NCI-H146 treated with DMSO at 0.1 percent for 48 hours (cell line): ENCODE results near the gene GNAO1.

ENCODE experiments used
- DNase-seq: peaks from one replicate; lab custom pipeline; 2025; ENCODE audit not compliant: unreplicated experiment; lab: John Stamatoyannopoulos, UW

The GNAO1 gene

DNA sequence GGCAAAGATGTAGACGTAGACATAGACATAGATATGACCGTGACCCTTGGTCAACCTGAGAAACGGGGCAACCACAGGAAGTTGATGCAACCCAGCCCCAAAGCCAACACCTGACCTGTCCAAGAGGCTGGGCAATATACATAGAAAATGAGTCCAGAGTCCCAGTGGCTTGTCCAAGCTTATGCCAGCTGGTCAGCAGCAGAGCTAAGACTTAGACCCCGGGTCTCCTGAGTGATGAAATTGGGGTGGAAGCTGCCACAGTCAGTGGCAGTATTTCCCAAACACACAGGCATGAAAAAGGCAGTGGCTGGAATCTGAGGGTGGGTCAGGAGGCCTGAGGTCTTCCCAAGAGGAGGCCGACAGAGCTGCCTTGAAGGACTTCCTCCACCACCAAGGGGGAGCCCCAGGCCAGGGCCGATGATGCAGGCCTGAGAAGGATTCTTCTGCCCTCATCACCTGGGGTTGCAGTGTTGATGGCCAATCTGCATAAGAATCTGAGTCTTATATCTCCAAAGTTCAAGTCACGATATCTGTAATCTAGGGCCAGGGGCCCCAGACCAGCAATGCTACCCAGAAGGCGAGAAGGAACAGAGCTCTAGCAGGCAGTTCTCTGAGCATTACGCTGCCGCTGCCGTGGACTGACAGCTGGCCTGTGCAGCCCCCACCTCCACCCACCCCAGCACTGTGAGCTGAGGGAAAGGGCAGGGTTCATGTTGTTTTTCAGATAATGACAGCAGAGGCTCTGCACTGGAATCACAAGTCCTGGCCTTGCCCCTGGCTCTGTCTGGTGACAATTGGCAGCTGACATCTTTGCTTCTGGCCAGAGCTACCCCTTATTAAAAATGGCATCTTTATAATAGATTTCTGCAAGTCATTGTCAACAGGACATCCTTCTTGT lies 72.7 kb downstream of the GNAO1 start:
- peak; percentile 25 for DNase-seq

DNA sequence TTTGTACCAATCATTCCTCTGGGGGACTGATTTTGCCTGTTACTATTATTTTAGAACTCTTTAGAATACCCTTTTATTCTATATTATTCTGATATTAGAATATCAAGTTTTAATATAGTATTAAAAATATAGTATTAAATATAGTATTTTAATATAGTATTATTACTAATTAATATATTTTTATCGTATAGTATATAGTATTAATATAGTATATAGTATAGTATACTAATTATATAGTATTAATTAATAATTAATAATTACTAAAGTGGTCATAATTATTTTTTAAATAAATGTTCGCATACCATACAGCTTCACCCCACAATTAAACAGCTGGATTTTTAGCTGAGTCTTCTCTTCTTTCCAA lies 73.3 kb downstream of the GNAO1 start:
- no peak for DNase-seq

DNA sequence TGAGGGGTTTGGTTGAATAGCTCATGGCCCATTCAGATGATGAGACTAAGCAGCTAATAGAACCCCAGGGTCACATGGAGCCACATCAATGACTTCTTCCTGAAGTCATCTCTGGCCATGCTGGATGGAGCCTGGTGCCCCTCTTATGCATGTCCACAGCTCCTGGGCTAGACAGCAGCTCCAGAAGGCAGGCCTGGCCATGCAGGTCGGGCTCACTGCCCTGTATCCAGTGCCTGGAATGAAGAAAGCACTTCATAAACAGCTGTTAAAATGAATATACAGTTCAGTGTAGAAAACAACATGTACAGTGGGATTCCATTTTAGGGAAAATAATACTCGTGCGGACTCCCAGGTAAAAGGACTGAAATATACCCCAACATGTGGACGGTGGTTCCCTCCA lies 73.9 kb downstream of the GNAO1 start:
- DNase-seq: no peak

DNA sequence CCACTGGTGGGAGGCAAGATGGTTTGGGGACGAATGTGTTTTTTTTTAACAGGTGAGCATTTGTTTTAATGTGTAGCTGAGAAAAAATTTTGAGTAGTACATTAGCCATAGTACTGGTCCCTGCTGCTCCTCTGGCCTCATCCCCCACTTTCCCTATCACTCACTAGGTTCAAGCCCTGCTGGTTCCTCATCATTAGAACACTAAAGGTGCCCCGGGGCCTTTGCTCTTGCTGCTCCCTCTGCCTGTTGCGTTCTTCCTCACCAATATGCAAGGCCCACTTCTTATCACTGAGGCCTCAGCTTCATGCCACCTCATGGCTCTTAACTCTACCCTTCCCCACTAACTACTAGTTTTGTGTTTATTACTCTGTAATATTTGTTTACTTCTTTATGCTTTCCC lies 74.5 kb downstream of the GNAO1 start:
- DNase-seq: no peak

DNA sequence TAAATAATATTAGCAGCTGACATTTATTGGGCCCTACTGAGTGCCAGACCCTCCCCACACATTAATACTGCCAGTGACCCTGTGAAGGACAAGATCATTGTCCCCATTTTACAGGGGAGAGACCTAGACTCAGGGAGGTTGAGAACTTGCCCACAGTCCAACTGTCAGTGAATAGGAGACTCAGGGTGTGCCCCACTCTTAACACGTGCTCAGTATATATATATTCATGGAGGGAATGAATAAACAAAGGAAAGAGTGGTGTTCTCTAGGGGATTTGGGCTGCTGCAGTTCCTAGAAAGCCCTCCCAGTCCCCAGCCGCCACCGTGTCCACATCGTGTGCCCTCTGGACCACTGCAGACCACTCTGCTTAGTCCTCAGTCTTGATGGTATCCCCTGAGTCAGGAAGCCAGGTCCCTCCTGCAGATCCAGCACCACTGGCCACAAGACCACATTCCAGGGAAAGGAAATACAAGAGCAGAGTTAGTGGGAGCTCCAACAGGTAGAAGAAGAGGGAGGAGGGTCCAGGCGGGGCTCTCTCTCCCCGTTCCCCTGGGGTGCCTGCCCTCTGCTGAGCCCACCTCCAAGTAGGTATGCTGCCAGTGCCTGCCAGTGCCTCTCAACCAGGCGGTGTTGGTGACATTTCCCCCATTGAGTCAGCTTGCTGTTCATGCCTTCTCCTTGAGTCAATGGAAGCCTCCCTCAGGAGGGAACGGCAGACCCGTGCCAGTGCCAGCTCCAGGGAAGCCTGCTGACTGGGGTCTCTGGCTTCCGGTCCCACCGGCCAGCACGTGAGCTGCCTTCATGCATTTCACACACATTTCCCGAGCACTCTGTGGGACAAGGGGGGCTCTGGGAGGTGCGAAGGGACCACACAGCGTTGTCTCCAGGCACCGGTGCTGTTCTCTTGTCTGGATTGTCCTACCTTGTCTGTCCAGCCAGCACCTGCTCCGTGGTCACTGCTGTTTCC lies 75.6 kb downstream of the GNAO1 start:
- DNase-seq: no peak

DNA sequence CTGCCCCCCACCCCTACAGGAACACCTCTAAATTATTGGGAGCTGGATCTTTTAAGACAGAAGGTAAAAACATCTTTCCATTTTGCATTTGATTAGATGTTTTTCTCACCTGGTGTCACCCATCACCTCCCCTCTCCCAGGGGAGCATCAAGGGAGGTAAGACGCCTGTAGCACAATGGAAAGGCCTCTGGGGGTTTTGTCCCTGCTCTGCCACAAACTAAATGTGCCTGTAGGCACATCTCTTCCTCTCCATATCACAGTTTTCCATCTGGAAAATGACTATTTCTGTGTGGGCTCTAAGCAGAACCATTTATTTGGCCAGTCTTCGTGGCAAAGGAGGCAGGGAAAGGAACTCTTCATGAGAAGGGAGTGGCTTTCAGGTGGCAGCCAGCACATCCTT lies 76.6 kb downstream of the GNAO1 start:
- DNase-seq: no peak

DNA sequence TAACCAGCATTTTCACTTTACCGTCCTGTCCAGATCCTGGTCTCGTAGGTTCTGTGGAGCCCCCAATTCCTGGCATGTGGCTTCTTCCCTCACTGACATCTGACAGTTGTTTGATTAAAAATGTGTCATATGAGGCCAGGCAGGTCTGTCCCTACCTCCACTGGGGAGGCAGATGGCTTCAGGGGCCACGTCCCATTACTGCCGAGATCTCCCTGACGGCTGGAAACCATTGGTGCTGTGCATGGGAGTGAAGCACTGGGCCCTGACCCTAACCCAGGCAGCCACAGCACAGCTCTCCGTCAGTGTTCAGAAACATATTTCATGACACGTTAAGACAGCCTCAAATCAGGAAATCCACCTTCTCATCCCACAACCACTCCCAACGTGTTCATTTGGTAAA lies 77.5 kb downstream of the GNAO1 start:
- DNase-seq: no peak

DNA sequence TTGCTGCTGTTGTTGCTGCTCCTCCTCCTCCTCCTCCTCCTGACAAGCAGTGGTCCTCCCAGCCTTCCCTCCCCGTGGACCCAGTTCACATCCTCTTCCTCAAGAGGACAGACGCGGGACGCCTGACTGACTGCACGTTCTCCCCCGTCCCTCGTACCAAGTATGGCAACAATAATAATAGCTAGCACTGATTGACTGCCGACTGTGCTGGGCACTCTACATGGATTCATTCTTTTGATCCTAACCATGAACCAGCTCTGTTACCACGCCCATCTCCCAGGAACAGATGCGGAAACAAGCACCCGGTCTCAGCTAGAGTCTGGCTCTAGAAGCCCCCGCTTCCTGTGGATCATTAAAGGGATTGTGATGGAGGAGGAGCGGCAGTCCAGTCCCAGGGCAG lies 78.0 kb downstream of the GNAO1 start:
- no peak for DNase-seq

DNA sequence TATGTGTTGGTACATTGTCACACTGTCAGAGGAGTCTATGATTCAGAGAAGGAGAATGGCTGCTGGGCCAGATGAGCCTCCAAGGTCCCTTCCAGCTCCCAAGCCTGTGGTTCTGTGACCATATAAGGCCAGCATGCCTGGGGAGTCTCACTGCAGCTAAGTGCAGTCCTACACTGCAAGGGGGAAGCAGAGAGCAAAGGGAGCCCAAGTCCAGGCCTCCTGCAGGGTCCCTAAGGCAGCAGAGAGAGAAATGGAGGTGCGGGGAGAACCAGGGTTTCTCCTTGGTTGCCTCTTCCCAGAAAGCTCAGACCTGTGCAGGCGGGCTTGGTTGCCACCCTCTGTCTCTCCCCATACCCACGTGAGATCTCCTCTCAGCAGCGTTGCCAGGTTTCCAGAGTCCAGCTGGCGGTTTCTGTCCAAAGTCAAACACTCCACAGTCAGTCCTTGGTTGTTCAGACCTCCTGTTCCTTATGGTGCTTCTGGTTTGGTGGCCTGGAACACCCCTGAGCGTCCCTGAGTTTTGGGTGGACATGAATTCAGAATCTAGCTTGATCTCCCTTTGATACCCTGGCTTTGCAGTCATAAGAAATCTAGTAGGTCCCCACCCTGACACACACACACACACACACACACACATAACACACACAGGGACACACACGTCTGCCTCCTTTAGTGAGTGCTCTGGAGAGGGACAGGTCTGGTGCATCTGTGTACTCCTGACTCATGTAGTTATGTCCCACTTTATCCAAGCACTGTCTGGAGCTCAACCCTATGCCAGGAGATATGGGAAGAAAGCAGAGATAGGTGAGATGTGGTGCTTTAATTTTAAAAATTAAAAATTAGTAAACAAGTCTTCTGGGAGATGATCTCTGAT lies 78.8 kb downstream of the GNAO1 start:
- DNase-seq: no peak

DNA sequence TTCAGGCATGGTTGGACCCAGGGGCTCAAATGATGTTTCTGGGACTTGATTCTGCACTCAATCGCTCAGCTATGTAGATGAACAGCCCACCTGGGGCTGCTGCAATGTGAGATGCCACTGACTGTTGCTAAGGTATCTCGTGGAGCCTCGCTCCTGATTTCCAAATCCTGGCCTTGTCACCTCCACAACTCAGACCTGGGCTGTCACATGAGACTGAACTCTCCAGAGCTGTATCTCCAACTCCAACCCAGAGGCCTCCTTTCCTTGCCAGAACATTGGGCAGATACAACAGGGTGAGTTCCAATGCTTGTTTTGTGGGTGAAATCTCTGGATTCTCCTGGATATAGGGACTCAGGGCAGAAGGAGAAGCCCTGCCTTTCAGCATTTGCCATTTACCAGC lies 79.5 kb downstream of the GNAO1 start:
- no peak for DNase-seq

DNA sequence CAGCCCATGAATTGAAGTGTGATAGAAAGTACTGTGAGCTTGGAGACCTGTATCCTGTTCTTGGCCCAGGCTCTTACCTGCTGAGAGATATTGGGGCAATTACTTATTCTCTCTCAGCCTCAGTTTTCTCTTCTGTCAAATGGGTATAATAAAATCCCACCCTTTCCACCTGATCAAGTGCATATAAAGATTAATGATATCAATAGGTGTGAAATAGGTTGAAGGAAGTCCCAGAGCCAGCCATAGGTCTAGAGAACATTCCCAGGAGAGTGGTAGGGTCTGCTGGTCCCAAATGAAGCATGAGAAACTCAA lies 81.2 kb downstream of the GNAO1 start:
- no peak for DNase-seq

DNA sequence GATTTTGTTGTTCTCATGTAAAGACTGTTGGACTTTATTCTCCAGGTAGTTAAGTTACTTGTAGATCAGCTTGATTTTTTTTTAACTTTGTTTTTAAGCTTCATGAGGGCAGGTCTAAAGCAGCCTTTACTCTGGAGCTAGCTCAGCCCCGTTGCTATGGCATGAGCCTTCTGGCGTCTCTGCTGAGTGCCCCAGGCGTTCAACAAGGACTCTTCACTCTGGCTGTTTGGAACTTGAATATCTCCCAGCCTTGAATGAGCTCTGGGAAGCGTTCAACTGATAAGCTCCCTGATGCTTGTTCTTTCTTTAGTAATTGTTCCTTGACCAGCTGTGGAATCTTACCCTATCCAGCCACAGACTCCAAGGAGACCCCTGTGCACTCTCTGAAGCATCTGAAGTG lies 82.3 kb downstream of the GNAO1 start:
- no peak for DNase-seq

DNA sequence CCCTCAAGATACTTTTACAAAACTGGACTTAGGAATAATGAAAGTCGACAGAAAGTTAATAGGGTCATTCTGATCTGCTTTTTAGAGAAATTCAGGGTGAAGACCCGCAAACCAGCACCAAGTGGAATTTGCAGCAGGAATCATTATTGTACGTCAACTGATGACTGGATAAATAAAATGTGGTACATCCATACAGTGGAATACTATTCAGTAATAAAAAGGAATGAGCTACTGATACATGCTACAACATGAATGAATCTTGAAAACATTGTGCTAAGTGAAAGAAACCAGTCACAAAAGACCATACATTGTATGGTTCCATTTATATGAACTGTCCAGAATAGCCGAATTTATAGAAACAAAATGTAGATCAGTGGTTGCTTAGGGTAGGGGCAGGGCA lies 83.1 kb downstream of the GNAO1 start:
- no peak for DNase-seq

DNA sequence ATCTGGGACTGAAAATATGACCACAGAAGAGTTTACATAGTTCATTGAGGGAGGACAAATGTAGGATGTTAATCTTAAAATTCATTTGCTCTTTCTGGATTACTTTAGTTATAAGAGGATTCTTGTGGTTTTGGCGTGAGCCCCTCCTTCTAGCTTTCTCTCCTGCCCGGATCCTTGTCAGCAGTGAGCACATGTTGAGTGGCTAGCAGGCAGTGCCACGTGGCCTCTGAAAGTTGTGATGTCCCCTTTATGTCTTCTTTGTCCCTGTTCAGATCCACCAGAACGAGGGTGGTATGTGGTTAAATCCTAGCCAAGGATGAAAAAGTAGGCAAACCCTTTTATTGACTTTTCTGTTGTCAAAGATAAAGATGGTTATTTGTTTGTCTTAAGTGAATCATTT lies 83.8 kb downstream of the GNAO1 start:
- DNase-seq: no peak

DNA sequence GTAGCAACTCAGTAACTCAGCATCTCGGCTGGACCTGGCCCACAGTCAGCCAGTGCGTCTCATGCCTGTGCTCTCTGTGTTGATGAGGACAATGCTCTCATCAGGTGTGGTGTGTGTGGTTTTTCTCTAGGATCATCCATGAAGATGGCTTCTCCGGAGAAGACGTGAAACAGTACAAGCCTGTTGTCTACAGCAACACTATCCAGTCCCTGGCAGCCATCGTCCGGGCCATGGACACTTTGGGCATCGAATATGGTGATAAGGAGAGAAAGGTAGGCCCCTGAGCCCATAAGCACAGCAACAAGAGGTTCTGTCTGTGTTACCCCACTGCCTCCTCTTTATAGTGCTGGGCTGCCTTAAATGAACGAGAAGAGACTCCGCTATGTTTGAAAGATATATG lies 84.5 kb downstream of the GNAO1 start:
- DNase-seq: no peak

DNA sequence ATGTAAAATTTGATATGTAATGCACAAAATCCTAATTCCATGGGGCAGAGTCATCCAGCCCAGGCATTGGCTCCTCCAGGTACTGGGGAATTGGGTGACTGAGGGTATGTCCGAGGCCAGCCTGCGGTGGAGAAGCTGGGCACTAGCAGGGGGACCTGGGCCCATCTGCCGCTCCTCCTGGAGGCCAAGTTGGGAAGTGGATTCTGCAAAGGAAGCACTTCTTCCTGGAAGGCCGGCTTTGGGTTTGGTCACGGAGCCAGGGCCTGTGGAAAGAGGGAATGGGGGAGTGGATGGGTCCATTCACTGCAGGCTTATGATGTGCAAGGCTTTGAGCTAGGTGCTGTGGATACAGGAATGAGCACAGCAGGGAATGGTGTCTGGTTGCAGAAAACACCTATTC lies 85.8 kb downstream of the GNAO1 start:
- DNase-seq: peak; percentile 21

DNA sequence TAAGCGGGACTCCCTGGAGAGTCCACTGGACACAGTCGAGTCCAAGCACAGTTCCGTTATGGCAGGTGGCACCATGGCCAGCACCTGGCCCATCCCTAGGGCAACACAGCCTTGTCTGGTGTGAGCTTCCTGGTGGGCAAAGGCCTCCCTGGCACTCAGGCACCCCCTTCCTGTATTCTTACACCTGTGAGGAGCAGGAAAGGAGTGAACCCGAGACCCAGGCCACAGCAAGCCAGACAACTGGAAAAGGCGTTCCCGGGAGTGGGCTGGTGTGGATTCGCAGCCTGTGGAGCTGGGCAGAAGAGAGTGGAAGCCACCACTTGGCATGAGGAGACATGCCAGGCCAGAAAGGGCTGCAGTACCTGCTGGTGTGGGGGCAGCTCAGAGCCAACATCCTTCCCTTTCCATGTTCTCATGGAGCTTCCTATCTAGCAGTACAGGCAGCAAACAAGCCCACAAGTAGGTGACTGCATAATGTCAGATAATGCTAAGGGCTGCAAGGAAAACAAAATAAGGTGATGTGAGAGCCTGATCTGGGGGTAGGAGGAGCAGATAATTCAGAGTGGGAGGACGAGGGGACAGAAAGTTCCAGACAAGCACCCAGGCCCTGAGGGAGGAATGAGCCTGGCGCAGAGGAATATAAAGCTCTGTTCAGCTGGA lies 87.0 kb downstream of the GNAO1 start:
- no peak for DNase-seq

DNA sequence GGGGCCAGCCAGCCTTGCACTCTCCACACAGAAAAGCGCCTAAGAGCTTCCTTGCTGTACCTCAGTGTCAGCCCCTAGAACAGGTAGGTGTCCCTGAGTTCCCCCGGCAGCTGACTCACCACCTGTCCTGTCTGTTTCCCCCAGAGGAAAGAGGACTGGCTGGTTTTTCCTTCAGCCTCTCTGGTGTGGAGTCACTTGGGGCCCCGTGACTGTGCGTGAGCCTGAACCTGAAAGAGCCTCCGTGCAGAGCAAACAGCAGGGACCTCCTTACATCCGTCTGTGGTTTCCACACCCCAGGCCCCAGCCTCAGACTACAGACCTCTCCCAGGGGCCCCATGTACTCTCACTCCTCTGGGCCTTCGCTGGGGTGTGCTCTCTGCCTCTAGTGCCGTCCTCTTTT lies 87.8 kb downstream of the GNAO1 start:
- DNase-seq: no peak

DNA sequence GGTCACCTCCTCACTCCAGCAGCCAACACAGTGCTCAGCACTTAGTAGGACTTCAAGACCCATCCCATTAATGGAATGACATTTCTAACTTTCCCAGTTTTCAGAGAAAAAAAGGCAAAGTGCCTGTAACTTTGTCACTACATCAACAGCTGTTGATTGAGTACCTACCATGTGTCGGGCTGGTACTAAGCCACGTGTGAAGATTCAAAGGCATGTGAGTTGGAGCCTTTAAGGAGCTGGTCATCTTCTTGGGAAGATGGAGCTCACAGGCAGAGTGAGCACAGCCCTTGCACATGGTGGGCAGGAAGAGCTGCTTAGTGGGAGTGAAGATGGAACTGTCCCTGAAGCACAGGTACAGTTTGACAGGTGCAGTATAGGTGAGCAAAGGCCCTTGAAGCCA lies 88.6 kb downstream of the GNAO1 start:
- no peak for DNase-seq

DNA sequence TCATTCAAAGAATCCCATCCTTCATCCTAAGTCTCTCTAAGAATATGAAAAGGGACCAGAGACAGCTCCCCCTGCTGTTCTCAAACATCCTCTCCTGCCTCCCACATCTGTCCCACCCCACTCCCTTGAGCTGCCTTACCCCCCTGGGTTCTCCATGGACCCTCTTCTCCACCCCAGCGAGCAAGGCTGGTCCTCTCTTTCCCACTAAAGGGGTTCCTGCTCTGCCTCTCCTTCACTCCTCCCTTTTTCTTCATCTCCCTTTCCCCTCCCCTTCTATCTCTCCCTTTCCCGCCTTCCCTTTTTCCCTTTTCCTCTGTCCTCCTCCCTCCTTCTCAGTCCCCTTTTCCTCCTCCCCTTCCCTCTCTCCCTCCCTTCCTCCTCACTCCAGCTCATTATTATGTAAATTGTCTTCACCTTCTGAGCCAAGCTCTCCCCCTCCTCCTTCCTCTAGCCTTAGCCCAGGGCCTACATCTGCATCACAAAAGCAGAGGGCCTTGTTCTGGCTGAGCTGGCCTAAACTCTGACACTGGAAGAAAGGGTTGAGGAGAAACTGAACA lies 90.0 kb downstream of the GNAO1 start:
- DNase-seq: peak; percentile 45

DNA sequence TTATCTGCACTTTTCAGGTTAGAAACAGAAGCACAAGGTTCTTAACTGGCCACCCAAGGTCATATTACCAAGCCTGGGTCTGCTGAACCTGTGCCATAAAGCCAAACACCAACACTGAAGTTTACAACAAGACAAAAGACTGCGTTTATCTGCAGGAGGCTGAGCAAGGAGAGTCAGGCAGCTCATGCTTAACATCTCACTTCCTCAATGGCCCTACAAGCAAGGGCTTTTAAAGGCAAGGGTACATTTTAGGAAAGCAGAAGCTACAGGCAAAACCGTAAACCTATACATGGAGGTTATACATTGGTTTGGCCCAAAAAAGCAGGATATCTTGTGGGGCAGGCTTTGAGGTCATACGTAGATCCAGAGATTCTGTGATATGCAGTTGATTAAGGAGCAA lies 91.2 kb downstream of the GNAO1 start:
- no peak for DNase-seq
